HL-60 (cell line): ENCODE measurements around the gene MRPS2.

Source experiments
- DNase-seq, 2 experiments: peaks; one replicate each; pipeline ENCODE4 v3.0.0-alpha.2; 2010 to 2020; ENCODE audit warnings: low read depth in 1 of 2, low spot score in 1 of 2
- H3K27ac ChIP-seq: fragments of 250-450 bp; sonication (Bioruptor Pico); replicated peaks from 2 replicates; pipeline ENCODE4 v1.5.1; 2020; ENCODE audit warnings: mild to moderate bottlenecking, moderate library complexity
- H3K27me3 ChIP-seq: fragments of 250-450 bp; sonication (Bioruptor Pico); 2 replicates; pipeline ENCODE4 v1.5.1; 2021; ENCODE audit warnings: mild to moderate bottlenecking, moderate library complexity; ENCODE audit not compliant: insufficient read depth, poor library complexity, severe bottlenecking
- H3K4me3 ChIP-seq: replicated peaks from 2 replicates; pipeline ENCODE4 v1.5.1; 2011; ENCODE audit warnings: mild to moderate bottlenecking, control low read depth, low read length; ENCODE audit not compliant: insufficient read depth
- CTCF ChIP-seq: IDR thresholded peaks from one replicate; pipeline ENCODE4 v1.5.1; 2011; ENCODE audit warnings: low read length, control low read depth, inconsistent platforms; ENCODE audit not compliant: insufficient read depth
- GABPA ChIP-seq: IDR thresholded peaks from 2 replicates; pipeline ENCODE4 v1.6.1; 2012; ENCODE audit warnings: low read depth
- POLR2AphosphoS5 ChIP-seq: IDR thresholded peaks from 2 replicates; pipeline ENCODE4 v1.6.1; 2012; ENCODE audit warnings: low read depth
- REST ChIP-seq: IDR thresholded peaks from 2 replicates; pipeline ENCODE4 v1.6.1; 2012; ENCODE audit warnings: low read depth; ENCODE audit not compliant: insufficient replicate concordance
- SPI1 ChIP-seq: IDR thresholded peaks from 2 replicates; pipeline ENCODE4 v1.6.1; 2012; ENCODE audit warnings: low read depth, mild to moderate bottlenecking, borderline replicate concordance

The MRPS2 gene

GRCh38 chr9:135476561-135477355 lies 23.7 kb upstream of the MRPS2 start:
- TF ChIP-seq CTCF, result no peak
- TF ChIP-seq GABPA, result no peak
- TF ChIP-seq REST, result no peak
- Histone ChIP-seq H3K27me3 (peaks cover 31% of the 10 kb centered on the region), H3K4me3 (no peak overlapping the region), H3K27ac (no peak overlapping the region)
- no peak for DNase-seq

- no peak overlapping the region for H3K27ac ChIP-seq
- TF ChIP-seq GABPA (no peak), SPI1 (no peak)
- no peak overlapping the region for H3K4me3 ChIP-seq
- DNase-seq, result no peak
- peaks cover 35% of the 10 kb centered on the region for H3K27me3 ChIP-seq
Measured at GRCh38 chr9:135478191-135478590, 22.3 kb upstream of the MRPS2 start.

- no peak for TF ChIP-seq POLR2AphosphoS5
- TF ChIP-seq REST, result no peak
- no peak for TF ChIP-seq CTCF
- TF ChIP-seq SPI1, result no peak
- TF ChIP-seq GABPA, result no peak
- no peak for DNase-seq
- H3K27me3 ChIP-seq, result peaks cover 31% of the 10 kb centered on the region
- H3K27ac ChIP-seq, result no peak overlapping the region
- H3K4me3 ChIP-seq, result peak overlapping the region; percentile 16
Measured at GRCh38 chr9:135478829-135479468, 21.5 kb upstream of the MRPS2 start.

- no peak within 1 kb of the TSS for H3K27ac ChIP-seq
- peaks cover 25% of the 10 kb centered on the region for H3K27me3 ChIP-seq
- no peak for TF ChIP-seq POLR2AphosphoS5
- no peak for TF ChIP-seq REST
- TF ChIP-seq CTCF, result no peak
- TF ChIP-seq SPI1, result no peak
- no peak for TF ChIP-seq GABPA
- no peak for DNase-seq
- peak within 1 kb of the TSS; percentile 46 for H3K4me3 ChIP-seq
Measured at GRCh38 chr9:135479469-135480052, 20.9 kb upstream of the MRPS2 start, which contains the start of gene PPP1R26. Gene PPP1R26, plus strand, starts transcription at chr9:135479782. Its CDS starts 4,729 bp downstream, at chr9:135484511.
